AG09319 (cell line): ENCODE measurements around the gene TMCO5A.

Experiments
- DNase-seq: peaks from one replicate; pipeline ENCODE4 v3.0.0-alpha.2; 2010; ENCODE audit warnings: low read depth; ENCODE audit errors: extremely low read depth
- CTCF ChIP-seq: IDR thresholded peaks from 2 replicates; pipeline ENCODE4 v1.5.1; 2011; ENCODE audit warnings: low read depth, mild to moderate bottlenecking, inconsistent platforms, low read length, moderate library complexity

Gene TMCO5A

DNA sequence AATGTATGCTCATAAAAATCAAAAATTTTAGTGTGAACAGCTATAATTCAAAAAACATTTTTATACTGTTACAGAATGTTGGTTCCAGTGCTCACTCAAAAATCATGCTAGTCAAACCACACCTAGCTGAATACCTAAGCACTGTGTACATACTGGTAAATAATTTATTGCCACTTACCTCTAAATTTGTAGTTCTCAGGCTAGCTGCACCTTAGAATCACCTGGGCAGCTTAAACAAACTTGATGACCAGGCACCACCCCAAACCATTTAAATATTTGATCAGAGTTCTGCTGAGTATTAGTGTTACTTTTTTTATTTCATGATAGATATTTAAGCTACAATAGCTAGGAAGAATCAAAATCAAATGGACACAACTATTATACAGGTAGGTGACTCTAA, 32.3 kb upstream of the TMCO5A start:
- TF ChIP-seq CTCF, result no peak
- DNase-seq, result no peak

- TF ChIP-seq CTCF, result no peak
- no peak for DNase-seq
Measured at GRCh38 chr15:37903919-37904625, 30.4 kb upstream of the TMCO5A start.

GRCh38 chr15:37907136-37907535, 27.3 kb upstream of the TMCO5A start:
- no peak for DNase-seq
- TF ChIP-seq CTCF, result no peak

GRCh38 chr15:37921527-37922385, 12.7 kb upstream of the TMCO5A start:
- no peak for DNase-seq
- TF ChIP-seq CTCF, result no peak

DNA sequence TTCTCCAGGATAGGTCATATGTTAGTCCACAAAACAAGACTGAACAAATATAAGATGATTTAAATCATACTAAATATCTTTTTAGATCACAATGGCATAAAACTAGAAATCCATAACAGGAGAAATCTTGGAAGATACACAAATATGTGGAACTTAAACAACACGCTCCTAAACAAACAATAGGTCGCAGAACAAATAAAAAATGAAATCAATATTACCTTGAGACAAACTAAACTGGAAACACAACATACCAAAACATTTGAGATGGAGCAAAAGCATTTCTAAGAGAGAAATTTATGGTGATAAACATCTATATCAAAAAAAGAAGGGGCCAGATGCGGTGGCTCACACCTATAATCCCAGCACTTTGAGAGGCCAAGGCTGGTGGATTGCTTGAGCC, 8.3 kb upstream of the TMCO5A start:
- DNase-seq, result no peak
- no peak for TF ChIP-seq CTCF

DNA sequence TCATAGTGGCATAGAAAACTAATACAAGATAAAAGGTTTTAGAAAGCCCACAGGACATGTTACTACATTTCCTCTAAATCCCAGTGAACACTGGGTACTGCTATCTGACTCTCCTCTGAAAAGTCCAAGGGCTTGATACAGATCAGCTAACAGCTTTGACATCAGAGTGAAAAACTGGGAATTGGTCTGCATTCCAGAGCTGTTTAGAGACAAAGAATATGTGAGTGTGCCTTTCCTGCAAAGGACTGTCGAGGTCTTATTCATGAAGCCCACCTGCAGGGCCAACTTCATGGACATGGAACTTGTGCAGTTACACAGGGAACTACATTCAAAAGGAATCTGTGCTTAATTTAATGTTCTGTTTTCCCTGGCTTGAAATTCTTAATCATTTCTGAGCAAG, 5.2 kb upstream of the TMCO5A start:
- TF ChIP-seq CTCF, result no peak
- no peak for DNase-seq

- no peak for TF ChIP-seq CTCF
- DNase-seq, result no peak
Measured at GRCh38 chr15:37931321-37931720, 3.1 kb upstream of the TMCO5A start.
